H1 (cell line): Measurements from ENCODE around the gene CCK. TPM values are rescaled to one million over a fixed set of nuclear protein-coding genes. Genes with fewer than 3 reads are reported as not detected.

ENCODE experiments used
- ATF3 ChIP-seq: IDR thresholded peaks from 2 replicates; pipeline ENCODE4 v1.6.1; 2011; ENCODE audit warnings: low read depth, mild to moderate bottlenecking, low read length; ENCODE audit not compliant: insufficient read depth
- CBX8 ChIP-seq: fragments of 300-800, 300-1000 bp; sonication (generic); IDR thresholded peaks from 2 replicates; pipeline ENCODE4 v1.7.1; 2016; ENCODE audit warnings: low read depth, low read length, borderline replicate concordance
- CHD2 ChIP-seq: IDR thresholded peaks from 2 replicates; pipeline ENCODE4 v1.6.1; 2012; ENCODE audit warnings: low read length, improper control_type of control experiment
- CHD7 ChIP-seq: fragments of 300-600 bp; sonication (generic); IDR thresholded peaks from 2 replicates; pipeline ENCODE4 v1.7.1; 2012; ENCODE audit warnings: low read length, moderate library complexity, mild to moderate bottlenecking, inconsistent platforms; ENCODE audit not compliant: insufficient replicate concordance
- CTBP2 ChIP-seq: IDR thresholded peaks from 2 replicates; pipeline ENCODE4 v1.7.0; 2011; ENCODE audit warnings: borderline replicate concordance, mild to moderate bottlenecking, moderate library complexity, mixed read lengths, low read length; ENCODE audit not compliant: insufficient read depth, insufficient read length
- GABPA ChIP-seq: IDR thresholded peaks from 2 replicates; pipeline ENCODE4 v1.6.1; 2011; ENCODE audit warnings: mild to moderate bottlenecking, low read length, moderate library complexity, borderline replicate concordance; ENCODE audit not compliant: insufficient read depth
- KDM5A ChIP-seq: fragments of 200-600 bp; IDR thresholded peaks from 2 replicates; pipeline ENCODE4 v1.7.1; 2012; ENCODE audit warnings: mild to moderate bottlenecking, low read length, inconsistent platforms, mixed read lengths
- RAD21 ChIP-seq, 2 experiments: IDR thresholded peaks in 1 of 2; conservative IDR thresholded peaks in 1 of 2; 2 replicates each; pipeline ENCODE4 v1.6.1; 2011; ENCODE audit warnings: low read depth in 2 of 2, low read length in 2 of 2, improper control_type of control experiment in 1 of 2, inconsistent platforms in 1 of 2, mild to moderate bottlenecking in 1 of 2, moderate library complexity in 1 of 2
- USF2 ChIP-seq: IDR thresholded peaks from 2 replicates; pipeline ENCODE4 v1.6.1; 2011; ENCODE audit warnings: low read length, improper control_type of control experiment
- polyA plus RNA-seq, 7 experiments: library from polyadenylated mRNA; depleted of rRNA in 3 of 7; stranded (reverse) in 5 of 7; unstranded in 2 of 7; fragments of >200 nt in 5 of 7; fragments of 200-250 nt in 2 of 7; gene quantifications; 1 replicate in 5 of 7; 2 replicates in 1 of 7; 4 replicates in 1 of 7; pipeline versions ENCODE4 v1.2.1 to v1.2.3, GENCODE V29; 2011 to 2013; ENCODE audit warnings: missing spikeins in 2 of 7, mixed read lengths in 2 of 7
- total RNA-seq: library from RNA; stranded (reverse); fragmentation: NEBNext Ultra II Directional; extraction: Animal tissue kit (Norgen Biotek cat#: 25700); gene quantifications from 2 replicates; pipeline ENCODE4 v1.2.1, GENCODE V29; 2021

CCK gene
- total and polyA plus RNA-seq, 2 of the 8 experiments (the other 6 are each of a cell fraction or from before 2014, with no cell fraction given) = 0.99 to 2.8 TPM

GRCh38 chr3:42289026-42289425 is 23.0 kb upstream of the CCK start (continued):
- TF ChIP-seq CHD7 (no peak), GABPA (no peak), CHD2 (no peak), USF2 (no peak), KDM5A (no peak), ATF3 (no peak), CTBP2 (no peak), CBX8 (no peak), RAD21 (IDR thresholded peaks at IDR 0.05 in 1 of 2, conservative IDR thresholded peaks at IDR 0.05 in 1 of 2; ENCODE audit: low read depth in 2 of 2, low read length in 2 of 2) (no peak)
